IgD-negative memory B cell (primary cell): ENCODE measurements around the gene DNAJC12. TPM values are rescaled to one million over a fixed set of nuclear protein-coding genes. Genes with fewer than 3 reads are reported as not detected.
"Not testable (repeated sequence)": the region's sequence is repeated elsewhere in the genome, so short reads cannot be mapped to it uniquely, and the experiment has no call there.

Experiments used
- H3K27ac Mint-ChIP-seq, 3 donors: one replicate each; pipeline ENCODE4 v1.8.0; 2020 to 2022; ENCODE audit warnings: mild to moderate bottlenecking in 3 of 3, mixed read lengths in 3 of 3, moderate library complexity in 1 of 3
- H3K27me3 Mint-ChIP-seq: one replicate; pipeline ENCODE4 v1.8.0; 2021; ENCODE audit warnings: mixed read lengths
- H3K36me3 Mint-ChIP-seq: one replicate; pipeline ENCODE4 v1.8.0; 2020; ENCODE audit warnings: mild to moderate bottlenecking, mixed read lengths
- H3K4me1 Mint-ChIP-seq, 3 donors: one replicate each; pipeline ENCODE4 v1.8.0; 2020 to 2022; ENCODE audit warnings: mixed read lengths in 3 of 3, mild to moderate bottlenecking in 1 of 3
- H3K4me3 Mint-ChIP-seq, 4 donors: one replicate each; pipeline ENCODE4 v1.8.0; 2020 to 2022; ENCODE audit warnings: mild to moderate bottlenecking in 4 of 4, mixed read lengths in 4 of 4, moderate library complexity in 3 of 4
- H3K9me3 Mint-ChIP-seq, 3 donors: one replicate each; pipeline ENCODE4 v1.8.0; 2020 to 2021; ENCODE audit warnings: mixed read lengths in 3 of 3, mild to moderate bottlenecking in 1 of 3
- polyA plus RNA-seq: library from polyadenylated mRNA; unstranded; fragments of 300-500 nt; fragmentation: Illumina TruSeq; gene quantifications from one replicate; pipeline ENCODE4 v1.2.3, GENCODE V29; 2021

The DNAJC12 gene
- not detected for polyA plus RNA-seq

- Mint-ChIP-seq H3K4me3 (no peak within 1 kb of the TSS), H3K4me1 (peaks cover 0 to 3% (median 2%) of the 10 kb centered on the region in 3 donors), H3K36me3 (no peaks in the 10 kb centered on the region), H3K27me3 (no peaks in the 10 kb centered on the region), H3K27ac (no peak within 1 kb of the TSS), H3K9me3 (peaks cover 0 to 4% (median 3%) of the 10 kb centered on the region in 3 donors)
Observed at GRCh38 chr10:67837541-67838314, at the start of gene DNAJC12. Gene DNAJC12, minus strand, starts transcription at chr10:67838188. Its CDS starts 177 bp downstream, at chr10:67838011.

DNA sequence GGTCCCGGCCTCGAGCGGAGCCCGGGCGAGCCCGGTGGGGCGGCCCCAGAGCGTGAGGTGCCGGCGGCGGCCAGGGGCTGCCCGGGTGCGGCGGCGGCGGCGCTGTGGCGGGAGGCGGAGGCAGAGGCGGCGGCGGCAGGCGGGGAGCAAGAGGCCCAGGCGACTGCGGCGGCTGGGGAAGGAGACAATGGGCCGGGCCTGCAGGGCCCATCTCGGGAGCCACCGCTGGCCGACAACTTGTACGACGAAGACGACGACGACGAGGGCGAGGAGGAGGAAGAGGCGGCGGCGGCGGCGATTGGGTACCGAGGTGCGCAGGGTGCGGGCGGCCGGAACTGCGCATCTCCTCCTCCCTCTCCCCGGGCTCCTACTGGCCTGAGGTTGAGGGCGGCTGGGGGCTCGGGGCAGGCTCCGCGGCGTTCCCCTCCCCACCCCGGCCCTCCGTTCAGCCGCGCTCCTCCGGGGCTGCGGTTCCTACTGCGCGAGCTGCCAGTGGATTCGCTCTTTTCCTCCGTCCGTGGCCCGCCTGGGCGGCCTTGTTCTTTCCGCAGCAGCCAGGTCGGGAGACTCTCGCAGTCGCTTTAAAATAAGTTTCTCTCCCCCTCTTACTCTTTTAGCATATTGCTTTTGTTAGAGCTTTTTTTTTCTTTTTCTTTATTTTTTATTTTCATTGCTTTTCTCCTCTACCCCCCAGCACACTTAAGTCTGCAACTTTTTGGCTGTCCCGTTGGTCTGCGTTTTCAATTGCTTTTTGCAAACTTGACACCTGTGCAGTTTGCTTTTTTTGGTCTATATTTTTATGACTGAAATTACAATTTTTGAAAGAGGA is 47.1 kb upstream of the DNAJC12 start:
- peaks cover 19 to 28% (median 22%) of the 10 kb centered on the region in 3 donors for H3K4me1 Mint-ChIP-seq
- peak overlapping the region; percentile 91 to 97 (median 94) for H3K27ac Mint-ChIP-seq
- H3K4me3 Mint-ChIP-seq, result peak overlapping the region; percentile 83 to 97 (median 94)
- H3K36me3 Mint-ChIP-seq, result peaks cover 7% of the 10 kb centered on the region
- H3K27me3 Mint-ChIP-seq, result no peaks in the 10 kb centered on the region
- H3K9me3 Mint-ChIP-seq, result no peaks in the 10 kb centered on the region

- Mint-ChIP-seq H3K27me3 (no peaks in the 10 kb centered on the region), H3K9me3 (no peaks in the 10 kb centered on the region), H3K4me3 (peak within 1 kb of the TSS; percentile 83 to 97 (median 94)), H3K27ac (peak within 1 kb of the TSS; percentile 91 to 97 (median 97)), H3K36me3 (peaks cover 7% of the 10 kb centered on the region), H3K4me1 (peaks cover 19 to 25% (median 20%) of the 10 kb centered on the region in 3 donors)
Observed at GRCh38 chr10:67884313-67884841, 46.4 kb upstream of the DNAJC12 start, which contains the start of gene SIRT1. Gene SIRT1, plus strand, starts transcription at chr10:67884656. Its CDS starts 66 bp downstream, at chr10:67884722.

DNA sequence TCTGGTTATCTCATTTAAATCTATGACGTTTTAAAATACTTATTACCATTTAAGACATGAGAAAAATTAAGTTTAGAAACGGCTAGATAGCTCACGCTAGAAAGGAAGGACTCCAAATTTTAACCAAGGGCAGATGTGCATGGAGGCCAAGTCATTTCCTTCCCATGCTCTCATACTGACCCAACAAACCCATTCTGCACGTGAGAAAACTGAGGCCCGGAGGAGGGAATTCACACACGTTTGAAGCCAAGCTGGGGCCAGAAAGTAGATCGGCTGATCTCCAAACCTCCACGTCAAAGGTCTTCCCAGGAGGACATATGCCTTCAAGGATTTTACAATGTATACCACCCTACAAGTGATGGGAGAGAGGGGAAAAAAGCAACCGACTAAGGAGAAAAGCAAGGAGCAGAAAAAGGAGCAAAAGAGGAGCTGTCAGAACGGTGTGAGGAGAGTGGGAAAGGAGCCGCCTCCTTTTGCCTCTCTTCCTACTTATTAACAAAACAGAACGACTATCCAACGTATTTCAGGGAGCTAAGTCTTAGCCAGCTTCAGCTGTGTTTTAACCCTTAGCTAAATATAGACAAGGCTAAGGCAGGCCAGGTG is 45.8 kb upstream of the DNAJC12 start:
- peaks cover 7% of the 10 kb centered on the region for H3K36me3 Mint-ChIP-seq
- no peaks in the 10 kb centered on the region for H3K27me3 Mint-ChIP-seq
- H3K9me3 Mint-ChIP-seq, result no peaks in the 10 kb centered on the region
- peak overlapping the region; percentile 91 to 97 (median 97) for H3K27ac Mint-ChIP-seq
- H3K4me1 Mint-ChIP-seq, result peaks cover 18 to 22% (median 18%) of the 10 kb centered on the region in 3 donors
- H3K4me3 Mint-ChIP-seq, result peak overlapping the region; percentile 83 to 97 (median 90)

GRCh38 chr10:67878133-67878532 is 40.1 kb upstream of the DNAJC12 start:
- Mint-ChIP-seq H3K4me3 (peak overlapping the region in 1 of 4 donors; percentile 28), H3K36me3 (no peaks in the 10 kb centered on the region), H3K27ac (peak overlapping the region in 1 of 3 donors; percentile 2), H3K9me3 (no peaks in the 10 kb centered on the region), H3K27me3 (no peaks in the 10 kb centered on the region), H3K4me1 (peaks cover 0 to 9% (median 1%) of the 10 kb centered on the region in 3 donors)

DNA sequence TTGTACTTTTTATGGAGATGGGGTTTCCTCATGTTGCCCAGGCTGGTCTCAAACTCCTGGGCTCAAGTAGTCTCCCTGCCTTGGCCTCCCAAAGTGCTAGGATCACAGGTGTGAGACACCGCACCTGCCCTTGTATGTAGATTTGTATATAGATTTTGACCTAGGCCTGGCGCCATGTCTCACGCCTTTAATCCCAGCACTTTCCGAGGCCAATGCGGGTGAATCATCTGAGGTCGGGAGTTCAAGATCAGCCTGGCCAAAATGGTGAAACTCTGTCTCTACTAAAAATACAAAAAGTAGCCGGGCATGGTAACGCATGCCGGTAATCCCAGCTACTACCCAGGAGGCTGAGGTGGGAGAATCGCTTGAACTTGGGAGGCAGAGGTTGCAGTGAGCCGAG is 39.4 kb upstream of the DNAJC12 start:
- not testable (repeated sequence) for H3K36me3 Mint-ChIP-seq, H3K4me1 Mint-ChIP-seq, H3K9me3 Mint-ChIP-seq, H3K27ac Mint-ChIP-seq, H3K27me3 Mint-ChIP-seq, H3K4me3 Mint-ChIP-seq

DNA sequence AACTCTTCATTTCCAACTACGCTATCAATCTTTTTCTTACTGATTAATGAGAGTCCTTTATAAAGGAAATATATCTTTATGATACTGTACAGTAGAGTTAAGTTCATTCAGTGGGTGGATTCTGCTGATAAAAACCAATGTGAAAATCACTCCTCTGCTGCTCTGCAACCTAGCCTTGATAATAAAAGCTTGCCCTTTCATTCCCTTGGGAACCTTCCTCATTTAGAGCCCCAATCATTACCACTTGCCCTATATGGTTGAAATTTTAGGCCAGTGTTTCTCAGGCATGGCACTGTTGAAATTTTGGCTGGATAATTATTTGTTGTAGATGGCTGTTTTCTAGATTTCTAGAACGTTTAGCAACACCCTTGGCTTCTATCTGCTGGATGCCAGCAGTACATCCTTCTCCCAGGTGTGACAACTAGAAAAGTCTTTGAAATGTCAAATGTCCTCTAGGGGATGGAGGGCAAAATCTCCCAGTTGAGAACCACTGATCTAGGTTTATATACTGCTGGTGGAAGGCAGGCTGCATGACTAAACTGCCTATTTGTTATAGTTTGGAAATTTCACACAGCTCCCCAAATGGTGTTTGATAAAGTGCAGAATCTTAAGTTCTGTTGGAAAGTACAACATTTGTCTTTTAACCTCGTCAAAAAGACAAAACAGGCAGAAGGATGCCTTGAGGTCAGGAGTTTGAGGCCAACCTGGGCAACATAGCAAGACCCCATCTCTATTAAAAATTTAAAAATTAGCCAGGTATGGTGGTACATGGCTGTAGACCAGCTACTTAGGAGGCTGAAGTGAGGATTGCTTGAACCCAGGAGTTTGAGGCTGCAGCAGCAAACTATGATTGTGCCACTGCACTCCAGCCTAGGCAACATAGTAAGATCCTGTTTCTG is 37.6 kb upstream of the DNAJC12 start:
- H3K27ac Mint-ChIP-seq, result no peak overlapping the region
- no peaks in the 10 kb centered on the region for H3K9me3 Mint-ChIP-seq
- no peaks in the 10 kb centered on the region for H3K27me3 Mint-ChIP-seq
- no peaks in the 10 kb centered on the region for H3K36me3 Mint-ChIP-seq
- H3K4me3 Mint-ChIP-seq, result no peak overlapping the region
- peaks cover 0 to 4% (median 0%) of the 10 kb centered on the region in 3 donors for H3K4me1 Mint-ChIP-seq

DNA sequence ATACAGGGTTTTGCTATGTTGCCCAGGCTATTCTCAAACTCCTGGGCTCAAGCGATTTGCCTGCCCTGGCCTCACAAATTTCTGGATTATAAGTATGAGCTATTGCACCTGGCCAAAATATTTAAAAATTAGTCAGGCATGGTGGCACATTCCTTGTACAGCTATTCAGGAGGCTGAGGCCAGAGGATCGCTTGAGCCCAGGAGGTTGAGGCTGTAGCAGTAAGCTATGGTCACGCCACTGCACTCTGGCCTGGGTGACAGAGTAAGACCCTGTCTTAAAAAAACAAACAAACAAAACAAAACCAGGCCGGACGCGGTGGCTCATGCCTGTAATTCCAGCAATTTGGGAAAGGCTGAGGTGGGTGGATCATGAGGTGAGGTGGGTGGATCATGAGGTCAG is 32.0 kb upstream of the DNAJC12 start:
- H3K27ac Mint-ChIP-seq, result no peak overlapping the region
- no peak overlapping the region for H3K4me3 Mint-ChIP-seq
- H3K36me3 Mint-ChIP-seq, result no peaks in the 10 kb centered on the region
- no peaks in the 10 kb centered on the region for H3K27me3 Mint-ChIP-seq
- H3K9me3 Mint-ChIP-seq, result no peaks in the 10 kb centered on the region
- H3K4me1 Mint-ChIP-seq, result peaks cover 0 to under 1% (median under 1%) of the 10 kb centered on the region in 3 donors

GRCh38 chr10:67868132-67868531 is 30.1 kb upstream of the DNAJC12 start:
- peaks cover 2% of the 10 kb centered on the region for H3K36me3 Mint-ChIP-seq
- peaks cover 7 to 9% (median 7%) of the 10 kb centered on the region in 3 donors for H3K4me1 Mint-ChIP-seq
- H3K4me3 Mint-ChIP-seq, result no peak overlapping the region
- no peak overlapping the region for H3K27ac Mint-ChIP-seq
- H3K27me3 Mint-ChIP-seq, result no peaks in the 10 kb centered on the region
- no peaks in the 10 kb centered on the region for H3K9me3 Mint-ChIP-seq

DNA sequence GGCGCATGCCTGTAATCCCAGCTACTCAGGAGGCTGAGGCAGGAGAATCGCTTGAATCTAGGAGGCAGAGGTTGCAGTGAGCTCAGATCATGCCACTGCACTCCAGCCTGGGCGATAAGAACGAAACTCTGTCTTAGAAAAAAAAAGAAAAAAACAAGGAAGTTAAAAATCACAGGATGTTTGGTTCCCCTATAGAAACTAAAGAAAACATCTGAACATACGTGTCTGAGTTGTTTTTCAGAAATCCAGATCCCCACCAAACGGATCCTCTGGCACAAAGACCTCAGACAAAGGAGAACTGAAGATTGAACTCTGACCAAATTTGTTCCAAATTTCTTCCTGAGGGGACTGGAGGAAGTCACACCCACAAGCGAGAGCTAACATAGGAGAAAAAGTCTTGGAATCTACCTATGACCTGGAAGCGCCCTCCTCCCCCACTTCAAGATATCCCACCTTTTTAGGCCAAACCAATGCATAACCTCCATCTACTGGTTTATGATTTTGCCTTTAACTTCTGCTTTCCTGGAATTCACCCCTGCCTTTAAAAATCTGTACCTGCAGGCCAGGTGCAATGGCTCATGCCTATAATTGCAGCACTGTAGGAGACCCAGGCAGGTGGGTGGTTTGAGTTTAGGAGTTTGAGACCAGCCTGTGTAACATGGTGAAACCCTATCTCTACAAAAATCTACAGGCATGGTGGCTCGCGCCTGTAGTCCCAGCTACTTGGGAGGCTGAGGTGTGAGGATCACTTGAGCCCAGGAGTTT is 26.8 kb upstream of the DNAJC12 start:
- H3K9me3 Mint-ChIP-seq, result no peaks in the 10 kb centered on the region
- H3K36me3 Mint-ChIP-seq, result peaks cover 2% of the 10 kb centered on the region
- peak overlapping the region in 3 of 4 donors; percentile 2 to 88 (median 43) for H3K4me3 Mint-ChIP-seq
- H3K27ac Mint-ChIP-seq, result peak overlapping the region; percentile 10 to 97 (median 50)
- no peaks in the 10 kb centered on the region for H3K27me3 Mint-ChIP-seq
- peaks cover 7 to 9% (median 9%) of the 10 kb centered on the region in 3 donors for H3K4me1 Mint-ChIP-seq

GRCh38 chr10:67863094-67863493 is 25.1 kb upstream of the DNAJC12 start:
- peaks cover 4% of the 10 kb centered on the region for H3K36me3 Mint-ChIP-seq
- no peak overlapping the region for H3K27ac Mint-ChIP-seq
- H3K4me1 Mint-ChIP-seq, result peaks cover 7 to 9% (median 9%) of the 10 kb centered on the region in 3 donors
- H3K27me3 Mint-ChIP-seq, result no peaks in the 10 kb centered on the region
- H3K9me3 Mint-ChIP-seq, result no peaks in the 10 kb centered on the region
- H3K4me3 Mint-ChIP-seq, result no peak overlapping the region

DNA sequence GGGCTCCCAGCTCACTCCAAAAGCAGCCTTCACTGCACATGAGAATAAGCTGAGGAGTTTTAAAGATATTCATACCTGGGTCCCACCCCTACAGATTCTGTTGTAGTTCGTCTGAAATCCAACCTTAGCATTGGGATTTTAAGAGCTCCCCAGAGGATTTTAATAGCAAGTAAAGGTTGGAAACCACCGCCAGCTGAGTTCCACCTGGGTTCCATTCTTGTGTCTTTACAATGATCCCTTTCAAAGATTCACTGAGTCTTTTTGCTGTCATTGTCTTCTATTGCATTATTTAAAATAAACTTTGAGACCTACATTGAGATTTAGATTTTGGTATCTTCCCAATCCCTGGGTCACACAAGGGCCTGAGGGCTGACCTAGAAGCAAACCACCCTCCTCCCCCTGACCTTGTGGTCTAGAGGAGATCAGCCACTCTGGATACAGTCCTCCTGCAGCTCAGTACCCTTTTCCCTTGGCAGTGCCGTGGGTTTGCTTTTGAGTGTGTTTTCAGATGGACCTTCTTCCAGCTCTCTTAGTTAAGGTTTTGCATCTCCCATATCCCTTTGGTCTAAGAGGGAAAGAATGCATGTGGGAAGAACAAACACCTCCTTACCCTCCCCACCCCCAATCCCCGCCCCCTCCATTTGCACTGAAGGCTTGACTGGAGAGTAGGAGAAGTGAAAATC is 23.9 kb upstream of the DNAJC12 start:
- no peaks in the 10 kb centered on the region for H3K27me3 Mint-ChIP-seq
- H3K9me3 Mint-ChIP-seq, result no peaks in the 10 kb centered on the region
- H3K27ac Mint-ChIP-seq, result no peak overlapping the region
- H3K4me3 Mint-ChIP-seq, result no peak overlapping the region
- H3K4me1 Mint-ChIP-seq, result peaks cover 7 to 9% (median 9%) of the 10 kb centered on the region in 3 donors
- H3K36me3 Mint-ChIP-seq, result peaks cover 4% of the 10 kb centered on the region

- Mint-ChIP-seq H3K27ac (no peak overlapping the region), H3K27me3 (no peaks in the 10 kb centered on the region), H3K9me3 (no peaks in the 10 kb centered on the region), H3K4me1 (peaks cover 4 to 5% (median 5%) of the 10 kb centered on the region in 3 donors), H3K36me3 (peaks cover 2% of the 10 kb centered on the region), H3K4me3 (no peak overlapping the region)
Observed at GRCh38 chr10:67858971-67859370, 21.0 kb upstream of the DNAJC12 start.
